Loucy (cell line): ENCODE results near the gene AATK.
A peak's percentile ranks its signal among the peaks of the same experiment; 100 is the strongest.

Experiments used
- EZH2phosphoT487 ChIP-seq: fragments of 200-600 bp; IDR thresholded peaks from 2 replicates; pipeline ENCODE4 v1.6.1; 2018; ENCODE audit warnings: antibody characterized with exemption, mild to moderate bottlenecking, moderate library complexity, borderline replicate concordance
- TF ChIP-seq, protein P1 (sequence below): fragments of 200-600 bp; sonication (generic); conservative IDR thresholded peaks from 2 replicates; pipeline ENCODE4 v1.5.1; 2014; ENCODE audit warnings: mild to moderate bottlenecking, antibody characterized with exemption, low read length

DNA sequence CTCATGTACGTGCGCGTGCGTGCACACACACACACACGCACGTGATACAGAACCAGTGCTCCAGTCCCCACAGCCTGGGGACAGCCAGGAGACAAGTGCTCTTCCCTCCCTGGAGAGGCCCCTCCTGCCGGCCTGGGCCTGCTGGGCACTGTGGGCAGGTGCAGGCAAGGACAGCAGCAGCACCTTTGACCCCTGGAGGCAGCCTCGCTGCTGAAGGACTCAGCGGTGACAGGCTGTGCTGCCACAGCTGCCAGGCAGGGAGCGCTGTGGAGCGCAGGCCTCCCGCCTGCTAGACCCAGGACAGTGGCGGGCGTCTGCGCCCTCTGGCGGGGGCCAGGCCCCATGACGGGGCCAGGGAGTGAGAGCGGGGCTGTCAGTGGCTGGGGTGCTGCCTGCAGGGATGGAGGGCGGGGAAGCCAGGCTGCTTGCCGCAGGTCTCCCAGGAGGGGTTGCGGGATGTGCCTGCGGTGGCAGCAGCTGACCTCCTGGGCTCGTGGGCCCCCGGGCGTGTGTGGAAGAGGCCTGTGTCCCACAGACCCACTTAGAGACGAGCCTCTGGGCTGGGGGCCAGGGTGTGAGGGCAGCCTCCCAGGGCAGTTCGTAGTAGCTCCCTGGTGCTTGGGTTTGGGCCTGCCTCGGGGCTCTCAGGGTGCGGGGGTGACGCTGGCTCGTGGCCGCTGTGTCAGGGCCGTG is 64.3 kb downstream of the AATK start:
- TF ChIP-seq, protein P1, sequence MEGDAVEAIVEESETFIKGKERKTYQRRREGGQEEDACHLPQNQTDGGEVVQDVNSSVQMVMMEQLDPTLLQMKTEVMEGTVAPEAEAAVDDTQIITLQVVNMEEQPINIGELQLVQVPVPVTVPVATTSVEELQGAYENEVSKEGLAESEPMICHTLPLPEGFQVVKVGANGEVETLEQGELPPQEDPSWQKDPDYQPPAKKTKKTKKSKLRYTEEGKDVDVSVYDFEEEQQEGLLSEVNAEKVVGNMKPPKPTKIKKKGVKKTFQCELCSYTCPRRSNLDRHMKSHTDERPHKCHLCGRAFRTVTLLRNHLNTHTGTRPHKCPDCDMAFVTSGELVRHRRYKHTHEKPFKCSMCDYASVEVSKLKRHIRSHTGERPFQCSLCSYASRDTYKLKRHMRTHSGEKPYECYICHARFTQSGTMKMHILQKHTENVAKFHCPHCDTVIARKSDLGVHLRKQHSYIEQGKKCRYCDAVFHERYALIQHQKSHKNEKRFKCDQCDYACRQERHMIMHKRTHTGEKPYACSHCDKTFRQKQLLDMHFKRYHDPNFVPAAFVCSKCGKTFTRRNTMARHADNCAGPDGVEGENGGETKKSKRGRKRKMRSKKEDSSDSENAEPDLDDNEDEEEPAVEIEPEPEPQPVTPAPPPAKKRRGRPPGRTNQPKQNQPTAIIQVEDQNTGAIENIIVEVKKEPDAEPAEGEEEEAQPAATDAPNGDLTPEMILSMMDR: peak; percentile 100
- TF ChIP-seq EZH2phosphoT487: no peak
